ENCODE results near the gene PLEKHO2.

- TF ChIP-seq TOX (CRISPR knock-in tag; IDR thresholded peaks at IDR 0.05; ENCODE audit: borderline replicate concordance) (no peak), ZNF70 (CRISPR knock-in tag; IDR thresholded peaks at IDR 0.05) (no peak), OSR1 (CRISPR knock-in tag; IDR thresholded peaks at IDR 0.05) (no peak), ESRRG (CRISPR knock-in tag; IDR thresholded peaks at IDR 0.05) (no peak), CREB5 (CRISPR knock-in tag; IDR thresholded peaks at IDR 0.05; ENCODE audit: low read depth) (no peak), PPARA (CRISPR knock-in tag; IDR thresholded peaks at IDR 0.05; ENCODE audit: borderline replicate concordance) (no peak), ZNF565 (CRISPR knock-in tag; conservative IDR thresholded peaks at IDR 0.05; ENCODE audit: low read depth) (no peak), BACH2 (CRISPR knock-in tag; IDR thresholded peaks at IDR 0.05; ENCODE audit: borderline replicate concordance) (no peak), GLIS3 (CRISPR knock-in tag; IDR thresholded peaks at IDR 0.05) (no peak)
Measured at GRCh38 chr15:64883100-64883581, 41.4 kb downstream of the PLEKHO2 start.
